Posterior vena cava (tissue), 2 donors: ENCODE data around the gene PRDM5. TPM values are rescaled to one million over a fixed set of nuclear protein-coding genes. Genes with fewer than 3 reads are reported as not detected.

Experiments
- total RNA-seq, 2 donors: library from RNA; stranded (reverse); fragmentation: NEBNext Ultra II Directional; extraction: Animal tissue kit (Norgen Biotek cat#: 25700); gene quantifications; one replicate each; pipeline ENCODE4 v1.2.1, GENCODE V29; 2021
- donor health status: DM: yes; HTN: yes; CAD: no.
- donor health status: DM: yes; HTN: yes; CAD: no.

The PRDM5 gene
- total RNA-seq, 2 donors from 2014 or later = 16.3 to 19.4 TPM

Other genes starting within 250 kb of the PRDM5 start
- gene NDNF, start 149.8 kb upstream of the PRDM5 start, total RNA-seq = 1 to 10 TPM; 2.0 to 4.6 TPM
- gene TNIP3, start 241.6 kb upstream of the PRDM5 start, total RNA-seq = under 1 TPM in 1 of 2 donors, not detected in 1; 0.19 TPM